CD4-positive, alpha-beta T cell (primary cell): Measurements from ENCODE around the gene CHGA. TPM values are rescaled to one million over a fixed set of nuclear protein-coding genes. Genes with fewer than 3 reads are reported as not detected.

Experiments
- ATAC-seq: fragments of 200-7000 bp; cut with Tn5 transposase; one replicate; pipeline ENCODE4 v1.10.0; 2022; ENCODE audit warnings: mild to moderate bottlenecking; ENCODE audit not compliant: poor library complexity
- CTCF ChIA-PET: fragments of 350-600 bp; sonication (Branson Sonifier 250); formaldehyde crosslinking; loops from one replicate; lab custom pipeline; 2021; ENCODE audit warnings: antibody characterized with exemption, inconsistent platforms; lab: Charles Lee
- POLR2A ChIA-PET: fragments of 350-600 bp; sonication (Branson Sonifier 250); formaldehyde crosslinking; loops from one replicate; lab custom pipeline; 2021; ENCODE audit warnings: antibody characterized with exemption, inconsistent platforms; lab: Charles Lee
- DNase-seq, 14 experiments: peaks; one replicate each; pipeline ENCODE4 v3.0.0-alpha.2; 2013 to 2020; ENCODE audit warnings: mixed read lengths in 2 of 14
- H3K27ac ChIP-seq, 2 donors: one replicate each; pipeline versions ENCODE4 v1.5.1 to v1.7.0; 2013; ENCODE audit warnings: low read length in 2 of 2, low read depth in 1 of 2, mild to moderate bottlenecking in 1 of 2
- H3K27me3 ChIP-seq, 2 experiments: 1 replicate in 1 of 2; 2 replicates in 1 of 2; pipeline versions ENCODE4 v1.6.1 to v1.7.0; 2013; ENCODE audit warnings: low read length in 2 of 2, control low read depth in 1 of 2, mild to moderate bottlenecking in 1 of 2, moderate library complexity in 1 of 2; ENCODE audit not compliant: insufficient read depth in 2 of 2, control insufficient read depth in 1 of 2
- H3K36me3 ChIP-seq: one replicate; pipeline ENCODE4 v1.6.1; 2013; ENCODE audit warnings: low read length, control low read depth; ENCODE audit not compliant: insufficient read depth
- H3K4me1 ChIP-seq: one replicate; pipeline ENCODE4 v1.6.1; 2013; ENCODE audit warnings: low read length, control low read depth; ENCODE audit not compliant: insufficient read depth
- H3K4me3 ChIP-seq: one replicate; pipeline ENCODE4 v1.5.1; 2013; ENCODE audit warnings: mild to moderate bottlenecking, low read length, moderate library complexity
- H3K9me3 ChIP-seq, 2 experiments: 1 replicate in 1 of 2; 2 replicates in 1 of 2; pipeline versions ENCODE4 v1.6.1 to v1.7.0; 2013; ENCODE audit warnings: low read length in 2 of 2, mild to moderate bottlenecking in 2 of 2, control low read depth in 1 of 2, moderate library complexity in 1 of 2; ENCODE audit not compliant: control insufficient read depth in 1 of 2, insufficient read depth in 1 of 2
- H3K27ac Mint-ChIP-seq: one replicate; pipeline ENCODE4 v1.8.0; 2020; ENCODE audit warnings: mixed read lengths
- H3K27me3 Mint-ChIP-seq: one replicate; pipeline ENCODE4 v1.8.0; 2021; ENCODE audit warnings: mixed read lengths
- H3K36me3 Mint-ChIP-seq: one replicate; pipeline ENCODE4 v1.8.0; 2021; ENCODE audit warnings: low read depth, mixed read lengths
- H3K4me1 Mint-ChIP-seq: one replicate; pipeline ENCODE4 v1.8.0; 2021; ENCODE audit warnings: low read depth, mixed read lengths
- H3K4me3 Mint-ChIP-seq: one replicate; pipeline ENCODE4 v1.8.0; 2020; ENCODE audit warnings: mild to moderate bottlenecking, mixed read lengths
- H3K9me3 Mint-ChIP-seq: one replicate; pipeline ENCODE4 v1.8.0; 2020; ENCODE audit warnings: mixed read lengths
- intact Hi-C, 2 experiments: fragments of 100-400 bp; cut with DNase I in 1 of 2; cut with micrococcal nuclease in 1 of 2; formaldehyde crosslinking; loops; one replicate each; pipeline versions ENCODE4 v1.15.1 to v1.9.0; 2023 to 2025; cut with DNase I, micrococcal nuclease
- total RNA-seq, 174 experiments: library from RNA in 2 of 174; stranded (reverse) in 2 of 174; gene quantifications; one replicate each; pipeline ENCODE4 v1.2.3 and lab custom pipeline; 2021 to 2026
- TF ChIP-seq, protein P1 (sequence below): fragments of 200-600 bp; IDR thresholded peaks from one replicate; pipeline ENCODE4 v1.8.0; 2022; ENCODE audit warnings: antibody characterized with exemption, mild to moderate bottlenecking

CHGA gene
- total RNA-seq, 2 experiments from 2014 or later = not detected

DNA sequence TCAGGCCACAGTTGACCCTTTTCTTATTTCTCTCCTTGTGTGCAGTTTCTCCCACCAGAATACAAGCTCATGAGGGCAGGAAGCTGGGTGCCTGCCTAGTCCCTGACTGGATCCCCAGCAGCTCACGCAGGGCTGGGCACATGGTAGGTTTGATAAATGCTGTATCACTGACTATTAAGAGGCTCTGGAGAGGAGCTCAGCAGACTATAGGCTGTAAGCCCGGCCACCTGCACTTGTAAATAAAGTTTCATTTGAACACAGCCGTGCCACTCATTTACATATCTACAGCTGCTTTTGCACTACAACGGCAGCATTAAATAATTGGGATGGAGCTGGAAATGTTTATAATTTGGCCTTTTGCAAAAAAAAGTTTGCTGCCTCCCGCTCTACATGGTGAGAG, 32.0 kb downstream of the CHGA start:
- ATAC-seq = no peak
- H3K4me1 Mint-ChIP-seq = peaks cover 4% of the 10 kb centered on the region

GRCh38 chr14:92955381-92955780, 32.4 kb downstream of the CHGA start:
- H3K27ac ChIP-seq = no peak overlapping the region
- H3K9me3 ChIP-seq = no peaks in the 10 kb centered on the region
- POLR2A ChIA-PET = interaction anchor here (0.8 kb wide), 1 partner anchor 251 kb away, joined by 3 read pairs; the partner anchor contains the start of genes GON7 and UBR7
- H3K4me3 ChIP-seq = no peak overlapping the region
- TF ChIP-seq, protein P1, sequence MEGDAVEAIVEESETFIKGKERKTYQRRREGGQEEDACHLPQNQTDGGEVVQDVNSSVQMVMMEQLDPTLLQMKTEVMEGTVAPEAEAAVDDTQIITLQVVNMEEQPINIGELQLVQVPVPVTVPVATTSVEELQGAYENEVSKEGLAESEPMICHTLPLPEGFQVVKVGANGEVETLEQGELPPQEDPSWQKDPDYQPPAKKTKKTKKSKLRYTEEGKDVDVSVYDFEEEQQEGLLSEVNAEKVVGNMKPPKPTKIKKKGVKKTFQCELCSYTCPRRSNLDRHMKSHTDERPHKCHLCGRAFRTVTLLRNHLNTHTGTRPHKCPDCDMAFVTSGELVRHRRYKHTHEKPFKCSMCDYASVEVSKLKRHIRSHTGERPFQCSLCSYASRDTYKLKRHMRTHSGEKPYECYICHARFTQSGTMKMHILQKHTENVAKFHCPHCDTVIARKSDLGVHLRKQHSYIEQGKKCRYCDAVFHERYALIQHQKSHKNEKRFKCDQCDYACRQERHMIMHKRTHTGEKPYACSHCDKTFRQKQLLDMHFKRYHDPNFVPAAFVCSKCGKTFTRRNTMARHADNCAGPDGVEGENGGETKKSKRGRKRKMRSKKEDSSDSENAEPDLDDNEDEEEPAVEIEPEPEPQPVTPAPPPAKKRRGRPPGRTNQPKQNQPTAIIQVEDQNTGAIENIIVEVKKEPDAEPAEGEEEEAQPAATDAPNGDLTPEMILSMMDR = no peak
- CTCF ChIA-PET = no interaction called here
- no peaks in the 10 kb centered on the region for H3K9me3 Mint-ChIP-seq
- DNase-seq = no peak
- H3K4me1 Mint-ChIP-seq = peaks cover 4% of the 10 kb centered on the region
- no peak overlapping the region for H3K4me3 Mint-ChIP-seq
- no peaks in the 10 kb centered on the region for H3K27me3 Mint-ChIP-seq
- peaks cover 23% of the 10 kb centered on the region for H3K36me3 Mint-ChIP-seq
- H3K27me3 ChIP-seq = no peaks in the 10 kb centered on the region
- intact Hi-C loops = loop anchor here in 1 of 2 experiments (2.0 kb wide), 1 partner anchor 263 kb away; no protein-coding TSS in a partner anchor
- no peak for ATAC-seq
- peaks cover 37% of the 10 kb centered on the region for H3K36me3 ChIP-seq
- no peak overlapping the region for H3K27ac Mint-ChIP-seq
- H3K4me1 ChIP-seq = peaks cover 8% of the 10 kb centered on the region

More for the DNA sequence above, 32.0 kb downstream of the CHGA start:
- Mint-ChIP-seq H3K4me3 (no peak overlapping the region), H3K27me3 (no peaks in the 10 kb centered on the region), H3K36me3 (peaks cover 23% of the 10 kb centered on the region), H3K27ac (no peak overlapping the region), H3K9me3 (no peaks in the 10 kb centered on the region)
- no peaks in the 10 kb centered on the region for H3K27me3 ChIP-seq
- H3K4me1 ChIP-seq = peaks cover 8% of the 10 kb centered on the region
- no peak for DNase-seq
- ChIA-PET POLR2A (interaction anchor here (0.8 kb wide), 1 partner anchor 252 kb away, joined by 3 read pairs; the partner anchor contains the start of genes GON7 and UBR7), CTCF (no interaction called here)
- H3K9me3 ChIP-seq = no peaks in the 10 kb centered on the region
- no peak overlapping the region for H3K4me3 ChIP-seq
- TF ChIP-seq, protein P1 = no peak
- no peak overlapping the region for H3K27ac ChIP-seq
- intact Hi-C loops = loop anchor here in 1 of 2 experiments (2.0 kb wide), 1 partner anchor 264 kb away; no protein-coding TSS in a partner anchor
- H3K36me3 ChIP-seq = peaks cover 37% of the 10 kb centered on the region

GRCh38 chr14:92956961-92957360, 34.0 kb downstream of the CHGA start:
- no peak overlapping the region for H3K27ac ChIP-seq
- TF ChIP-seq, protein P1 = no peak
- no peaks in the 10 kb centered on the region for H3K9me3 Mint-ChIP-seq
- H3K4me1 ChIP-seq = peaks cover 3% of the 10 kb centered on the region
- H3K27me3 ChIP-seq = no peaks in the 10 kb centered on the region
- H3K36me3 Mint-ChIP-seq = peaks cover 24% of the 10 kb centered on the region
- peaks cover 2% of the 10 kb centered on the region for H3K4me1 Mint-ChIP-seq
- ChIA-PET POLR2A (no interaction called here), CTCF (no interaction called here)
- no peaks in the 10 kb centered on the region for H3K9me3 ChIP-seq
- peaks cover 41% of the 10 kb centered on the region for H3K36me3 ChIP-seq
- DNase-seq = no peak
- H3K27ac Mint-ChIP-seq = no peak overlapping the region
- ATAC-seq = no peak
- no peak overlapping the region for H3K4me3 Mint-ChIP-seq
- intact Hi-C loops = no loop called here
- no peak overlapping the region for H3K4me3 ChIP-seq
- H3K27me3 Mint-ChIP-seq = no peaks in the 10 kb centered on the region
